Ishikawa (cell line): ENCODE measurements around the gene THRA.

ENCODE experiments used
- CEBPB ChIP-seq: IDR thresholded peaks from 2 replicates; pipeline ENCODE4 v1.6.1; 2012
- CREB1 ChIP-seq: IDR thresholded peaks from 2 replicates; pipeline ENCODE4 v1.6.1; 2012; ENCODE audit warnings: low read depth
- EGR1 ChIP-seq: IDR thresholded peaks from 2 replicates; pipeline ENCODE4 v1.6.1; 2012
- EP300 ChIP-seq: IDR thresholded peaks from 2 replicates; pipeline ENCODE4 v1.6.1; 2012; ENCODE audit warnings: borderline replicate concordance
- FOXM1 ChIP-seq: IDR thresholded peaks from 2 replicates; pipeline ENCODE4 v1.6.1; 2012; ENCODE audit warnings: low read depth, borderline replicate concordance
- NFIC ChIP-seq: IDR thresholded peaks from 2 replicates; pipeline ENCODE4 v1.6.1; 2012
- RAD21 ChIP-seq: IDR thresholded peaks from 2 replicates; pipeline ENCODE4 v1.6.1; 2012; ENCODE audit warnings: low read depth
- REST ChIP-seq: IDR thresholded peaks from 2 replicates; pipeline ENCODE4 v1.6.1; 2012; ENCODE audit warnings: low read depth, mild to moderate bottlenecking
- TAF1 ChIP-seq: IDR thresholded peaks from 2 replicates; pipeline ENCODE4 v1.6.1; 2012; ENCODE audit warnings: low read depth, mild to moderate bottlenecking
- TCF12 ChIP-seq: IDR thresholded peaks from 2 replicates; pipeline ENCODE4 v1.6.1; 2012; ENCODE audit warnings: low read depth
- TEAD4 ChIP-seq: IDR thresholded peaks from 2 replicates; pipeline ENCODE4 v1.6.1; 2012
- USF1 ChIP-seq: IDR thresholded peaks from 2 replicates; pipeline ENCODE4 v1.6.1; 2012
- YY1 ChIP-seq: IDR thresholded peaks from 2 replicates; pipeline ENCODE4 v1.6.1; 2012; ENCODE audit warnings: low read depth
- ZBTB7A ChIP-seq: IDR thresholded peaks from 2 replicates; pipeline ENCODE4 v1.6.1; 2012; ENCODE audit warnings: low read depth
- TF ChIP-seq, protein P1 (sequence below): IDR thresholded peaks from 2 replicates; pipeline ENCODE4 v1.6.1; 2012

The THRA gene

DNA sequence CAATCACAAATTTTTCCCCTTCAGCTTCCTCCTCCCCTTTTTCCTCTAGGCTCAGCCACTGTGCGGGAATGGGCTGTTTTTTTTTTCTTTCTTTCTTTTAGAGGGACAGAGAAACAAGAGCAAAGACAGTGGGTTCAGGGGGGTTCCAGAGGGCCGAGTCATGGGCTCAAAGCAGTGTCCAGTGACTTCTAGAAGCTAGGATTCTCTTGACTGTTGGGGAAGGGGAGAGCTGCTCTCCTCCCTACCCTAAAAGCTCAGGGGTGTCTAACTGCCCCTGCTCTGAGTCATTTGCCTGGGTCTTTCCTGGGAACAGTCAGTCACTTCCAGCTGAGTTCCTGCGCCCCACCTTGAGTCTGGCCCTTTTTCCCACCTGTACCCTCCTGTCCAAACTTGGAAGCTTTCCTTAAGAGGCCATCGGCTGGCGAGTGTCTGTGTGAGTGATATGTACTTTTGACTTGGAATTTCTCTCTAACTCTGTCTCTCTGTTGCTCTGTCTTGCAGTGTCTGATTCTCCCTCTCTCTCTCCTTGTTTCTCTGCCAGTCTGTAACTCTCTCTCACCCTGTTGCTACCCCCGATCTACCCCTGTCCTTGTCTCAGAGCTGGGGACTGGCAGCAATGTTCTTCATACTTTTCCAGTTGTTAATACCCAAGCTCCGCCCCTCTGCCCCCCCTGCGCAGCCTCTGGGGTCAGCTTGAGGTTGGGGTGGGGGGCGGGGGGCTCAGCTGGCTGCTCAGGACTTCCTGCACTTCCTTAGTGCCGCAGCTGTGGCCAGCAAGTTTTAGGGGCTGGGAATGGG, 2.4 kb downstream of the THRA start:
- no peak for TF ChIP-seq USF1
- peak; percentile 73; the same call in 1 of the 2 replicates for TF ChIP-seq ZBTB7A
- TF ChIP-seq CREB1 = no peak
- TF ChIP-seq FOXM1 = no peak
- TF ChIP-seq EGR1 = no peak
- TF ChIP-seq RAD21 = no peak
- TF ChIP-seq EP300 = no peak
- no peak for TF ChIP-seq YY1

DNA sequence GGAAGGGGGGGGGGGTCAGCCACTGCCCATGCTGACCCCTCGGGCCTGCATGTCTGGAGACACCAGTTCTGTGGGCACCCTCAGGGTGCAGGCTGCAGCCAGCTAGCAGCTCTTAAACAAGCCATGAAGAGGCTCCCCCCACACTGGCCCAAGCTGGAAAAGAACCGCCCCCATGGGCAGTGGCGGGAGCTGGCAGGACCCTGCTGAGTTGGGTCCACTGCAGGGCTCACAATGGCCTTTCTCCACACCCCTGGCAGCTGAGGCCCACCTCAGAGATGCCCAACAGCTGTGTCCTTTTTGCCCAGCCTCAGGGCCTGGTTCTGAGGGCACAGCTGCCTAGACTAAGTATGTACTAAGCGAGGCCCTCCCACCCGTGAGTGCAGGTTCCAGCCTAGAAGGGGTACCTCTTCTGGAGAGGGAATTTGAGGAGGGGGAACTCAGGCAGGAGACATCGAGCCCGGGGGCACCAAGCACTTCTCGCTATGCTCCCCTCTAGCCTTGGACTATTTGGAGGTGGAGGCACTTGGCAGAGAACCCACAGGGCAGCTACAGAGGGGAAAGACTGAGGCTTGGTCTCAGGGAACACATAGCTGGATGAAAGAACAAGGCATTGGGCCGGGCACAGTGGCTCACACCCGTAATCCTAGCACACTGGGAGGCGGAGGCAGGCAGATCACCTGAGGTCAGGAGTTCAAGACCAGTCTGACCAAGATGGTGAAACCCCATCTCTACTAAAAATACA, 3.2 kb downstream of the THRA start:
- TF ChIP-seq EP300 = no peak
- TF ChIP-seq, protein P1, sequence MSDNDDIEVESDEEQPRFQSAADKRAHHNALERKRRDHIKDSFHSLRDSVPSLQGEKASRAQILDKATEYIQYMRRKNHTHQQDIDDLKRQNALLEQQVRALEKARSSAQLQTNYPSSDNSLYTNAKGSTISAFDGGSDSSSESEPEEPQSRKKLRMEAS = no peak
- TF ChIP-seq CEBPB = no peak
- TF ChIP-seq ZBTB7A = no peak
- TF ChIP-seq TCF12 = no peak
- TF ChIP-seq YY1 = no peak

DNA sequence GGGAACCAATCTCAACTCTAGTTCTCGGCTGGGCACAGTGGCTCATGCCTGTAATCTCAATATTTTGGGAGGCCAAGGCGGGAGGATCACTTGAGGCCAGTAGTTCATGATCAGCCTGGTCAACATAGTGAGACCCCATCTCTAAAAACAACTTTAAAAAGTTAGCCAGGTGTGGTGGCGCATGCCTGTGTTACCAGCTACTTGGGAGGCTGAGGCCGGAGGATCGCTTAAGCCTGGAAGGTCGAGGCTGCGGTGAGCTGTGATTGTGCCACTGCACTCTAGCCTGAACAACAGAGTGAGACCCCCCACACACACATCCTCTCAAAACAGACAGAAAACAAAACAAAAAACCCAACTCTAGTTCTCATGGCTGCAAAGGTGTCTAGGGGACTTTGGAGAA, 4.9 kb downstream of the THRA start:
- TF ChIP-seq REST = no peak
- no peak for TF ChIP-seq TEAD4
- TF ChIP-seq YY1 = no peak
- TF ChIP-seq FOXM1 = no peak
- no peak for TF ChIP-seq EGR1
- TF ChIP-seq, protein P1 = no peak
- TF ChIP-seq RAD21 = no peak
- no peak for TF ChIP-seq ZBTB7A
- no peak for TF ChIP-seq EP300

GRCh38 chr17:40068129-40068581, 5.4 kb downstream of the THRA start:
- TF ChIP-seq NFIC = no peak
- TF ChIP-seq CEBPB = no peak
- TF ChIP-seq TCF12 = no peak
- no peak for TF ChIP-seq YY1
- no peak for TF ChIP-seq ZBTB7A

- TF ChIP-seq NFIC = no peak
- TF ChIP-seq CEBPB = no peak
- no peak for TF ChIP-seq ZBTB7A
- no peak for TF ChIP-seq TAF1
- no peak for TF ChIP-seq TEAD4
- no peak for TF ChIP-seq FOXM1
- no peak for TF ChIP-seq RAD21
- no peak for TF ChIP-seq USF1
- TF ChIP-seq TCF12 = no peak
- no peak for TF ChIP-seq CREB1
- no peak for TF ChIP-seq REST
- no peak for TF ChIP-seq EP300
- TF ChIP-seq YY1 = no peak
- TF ChIP-seq, protein P1 = no peak
- TF ChIP-seq EGR1 = no peak
Observed at GRCh38 chr17:40068584-40068916, 5.8 kb downstream of the THRA start.
